Uterus (tissue), 4 donors: Measurements from ENCODE around the gene NRXN3. TPM values are rescaled to one million over a fixed set of nuclear protein-coding genes. Genes with fewer than 3 reads are reported as not detected.

Experiments used
- DNase-seq, 2 donors: peaks; one replicate each; pipeline ENCODE4 v3.0.0-alpha.2; 2019 to 2020
- H3K27ac ChIP-seq, 2 donors: fragments of 200-600 bp; sonication (generic); 1 replicate in 1 of 2; 2 replicates in 1 of 2; pipeline ENCODE4 v1.5.1; 2016 to 2018
- H3K27me3 ChIP-seq, 2 donors: fragments of 200-600 bp; sonication (generic); one replicate each; pipeline ENCODE4 v1.5.1; 2018 to 2019; ENCODE audit warnings: control low read depth in 1 of 2
- H3K36me3 ChIP-seq, 2 donors: fragments of 200-600 bp; sonication (generic); one replicate each; pipeline ENCODE4 v1.5.1; 2019; ENCODE audit warnings: control low read depth in 1 of 2
- H3K4me1 ChIP-seq, 2 donors: fragments of 200-600 bp; sonication (generic); one replicate each; pipeline ENCODE4 v1.5.1; 2018 to 2019; ENCODE audit warnings: control low read depth in 1 of 2
- H3K4me3 ChIP-seq, 2 donors: fragments of 200-600 bp; sonication (generic); 1 replicate in 1 of 2; 2 replicates in 1 of 2; pipeline ENCODE4 v1.5.1; 2018 to 2019; ENCODE audit warnings: mild to moderate bottlenecking in 1 of 2
- H3K9me3 ChIP-seq, 2 donors: fragments of 200-600 bp; sonication (generic); one replicate each; pipeline ENCODE4 v1.5.1; 2019; ENCODE audit warnings: control low read depth in 1 of 2
- CTCF ChIP-seq, 4 experiments: fragments of 200-600 bp in 2 of 4; fragments of 450-650 bp in 2 of 4; sonication (generic) in 2 of 4; IDR thresholded peaks; one replicate each; pipeline ENCODE4 v1.5.1; 2016 to 2019; ENCODE audit warnings: antibody characterized with exemption in 4 of 4, mild to moderate bottlenecking in 2 of 4, moderate library complexity in 1 of 4
- POLR2A ChIP-seq, 2 donors: fragments of 450-650 bp; IDR thresholded peaks; one replicate each; pipeline ENCODE4 v1.6.1; 2016; ENCODE audit warnings: antibody characterized with exemption in 2 of 2, mild to moderate bottlenecking in 1 of 2, moderate library complexity in 1 of 2
- intact Hi-C: fragments of 100-400 bp; cut with DNase I; formaldehyde crosslinking; loops from one replicate; pipeline ENCODE4 v1.15.1; 2023; ENCODE audit warnings: low total_unique reads
- total RNA-seq, 4 donors: library from RNA; depleted of rRNA in 3 of 4; stranded (reverse); fragments of >200 nt in 3 of 4; gene quantifications; one replicate each; pipeline versions ENCODE4 v1.1.0 to v1.2.4, GENCODE V29; 2014 to 2023
- donor health status: DM: yes; HTN: yes; CAD: no.

The NRXN3 gene
- total RNA-seq, 4 donors from 2014 or later: 2.9 to 17.0 (median 4.4) TPM

DNA sequence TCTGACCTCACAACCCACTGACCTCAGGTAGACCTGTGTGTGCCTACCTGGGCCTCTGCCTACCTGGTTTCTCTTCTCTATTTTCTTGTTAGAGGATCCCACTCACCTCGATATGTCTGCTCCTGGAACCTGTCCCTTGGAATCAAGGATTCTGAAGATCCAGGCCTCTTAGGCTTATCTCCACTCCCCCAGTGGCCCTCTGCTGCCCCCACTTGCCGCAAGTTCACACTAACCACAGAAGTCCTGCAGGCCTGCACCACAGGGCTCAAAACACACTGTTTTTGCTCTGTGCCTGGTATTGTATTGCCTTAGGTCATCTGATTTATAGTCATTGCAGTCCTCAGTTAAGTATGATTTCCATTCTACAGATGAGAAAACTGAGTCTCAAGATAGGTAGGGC is 15.3 kb upstream of the NRXN3 start:
- Histone ChIP-seq H3K27me3 (no peaks in the 10 kb centered on the region), H3K4me1 (no peaks in the 10 kb centered on the region), H3K27ac (no peak overlapping the region), H3K9me3 (no peaks in the 10 kb centered on the region), H3K4me3 (no peak overlapping the region), H3K36me3 (no peaks in the 10 kb centered on the region)
- intact Hi-C loops: no loop called here
- no peak for DNase-seq
- no peak for TF ChIP-seq POLR2A (IDR thresholded peaks at IDR 0.05)
- no peak for TF ChIP-seq CTCF (IDR thresholded peaks at IDR 0.05)

DNA sequence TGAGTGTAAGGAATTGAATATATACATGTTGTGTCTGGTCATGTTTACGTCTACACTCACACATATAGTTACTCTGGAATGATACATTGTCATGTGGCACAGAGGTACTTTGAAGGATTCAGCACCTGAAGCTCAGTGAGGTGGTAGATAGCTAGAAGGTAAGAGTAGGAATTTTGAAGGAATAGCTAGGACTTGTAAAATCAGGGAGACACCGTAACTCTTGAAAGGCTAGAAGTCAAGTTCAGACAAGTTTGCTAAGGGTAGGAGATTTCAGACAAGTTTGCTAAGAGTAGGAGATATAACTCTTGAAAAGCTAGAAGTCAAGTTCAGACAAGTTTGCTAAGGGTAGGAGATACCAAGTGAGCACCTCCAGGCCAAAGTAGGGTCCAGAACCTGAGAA is 14.0 kb upstream of the NRXN3 start:
- no peak overlapping the region for H3K27ac ChIP-seq
- TF ChIP-seq POLR2A (IDR thresholded peaks at IDR 0.05) (no peak), CTCF (IDR thresholded peaks at IDR 0.05) (no peak)
- H3K4me1 ChIP-seq: no peaks in the 10 kb centered on the region
- no peaks in the 10 kb centered on the region for H3K36me3 ChIP-seq
- intact Hi-C loops: no loop called here
- no peaks in the 10 kb centered on the region for H3K27me3 ChIP-seq
- no peak for DNase-seq
- H3K9me3 ChIP-seq: no peaks in the 10 kb centered on the region
- no peak overlapping the region for H3K4me3 ChIP-seq

GRCh38 chr14:78157494-78158437 is 12.4 kb upstream of the NRXN3 start:
- TF ChIP-seq CTCF (IDR thresholded peaks at IDR 0.05) (no peak), POLR2A (IDR thresholded peaks at IDR 0.05) (no peak)
- no peak for DNase-seq

GRCh38 chr14:78162202-78162601 is 8.0 kb upstream of the NRXN3 start:
- no peaks in the 10 kb centered on the region for H3K4me1 ChIP-seq
- H3K4me3 ChIP-seq: no peak overlapping the region
- H3K36me3 ChIP-seq: no peaks in the 10 kb centered on the region
- no peaks in the 10 kb centered on the region for H3K9me3 ChIP-seq
- intact Hi-C loops: no loop called here
- no peak for DNase-seq
- no peaks in the 10 kb centered on the region for H3K27me3 ChIP-seq
- TF ChIP-seq POLR2A (IDR thresholded peaks at IDR 0.05) (no peak), CTCF (IDR thresholded peaks at IDR 0.05) (no peak)
- no peak overlapping the region for H3K27ac ChIP-seq

More at GRCh38 chr14:78157494-78158437, 12.4 kb upstream of the NRXN3 start:
- intact Hi-C loops: no loop called here
- Histone ChIP-seq H3K4me3 (no peak overlapping the region), H3K9me3 (no peaks in the 10 kb centered on the region), H3K36me3 (no peaks in the 10 kb centered on the region), H3K4me1 (no peaks in the 10 kb centered on the region), H3K27me3 (no peaks in the 10 kb centered on the region), H3K27ac (no peak overlapping the region)

GRCh38 chr14:78164226-78164853 is 5.8 kb upstream of the NRXN3 start:
- no peak for TF ChIP-seq CTCF (IDR thresholded peaks at IDR 0.05)
- no peak for TF ChIP-seq POLR2A (IDR thresholded peaks at IDR 0.05)
- no peak for DNase-seq
- Histone ChIP-seq H3K36me3 (no peaks in the 10 kb centered on the region), H3K27me3 (no peaks in the 10 kb centered on the region), H3K9me3 (no peaks in the 10 kb centered on the region), H3K27ac (no peak overlapping the region), H3K4me3 (no peak overlapping the region), H3K4me1 (no peaks in the 10 kb centered on the region)
- intact Hi-C loops: no loop called here
